ENCODE measurements around the gene EYS.

EYS gene

GRCh38 chr6:64330694-64331307 lies 1376.2 kb downstream of the EYS start:
- peaks cover 5% of the 10 kb centered on the region for H3K9me3 ChIP-seq (ENCODE audit: low read length)
- no peak overlapping the region for H2AFZ ChIP-seq (ENCODE audit: low read depth, low read length)
- H3K4me3 ChIP-seq (ENCODE audit: low read length), result no peak overlapping the region
- H3K36me3 ChIP-seq (ENCODE audit: insufficient read depth, low read length), result no peaks in the 10 kb centered on the region
- no peaks in the 10 kb centered on the region for H3K27me3 ChIP-seq (ENCODE audit: insufficient read depth, low read length)
- H3K4me1 ChIP-seq (ENCODE audit: insufficient read depth, low read length), result no peaks in the 10 kb centered on the region

- no peak overlapping the region for H2AFZ ChIP-seq (ENCODE audit: low read depth, low read length)
- H3K36me3 ChIP-seq (ENCODE audit: insufficient read depth, low read length), result no peaks in the 10 kb centered on the region
- no peaks in the 10 kb centered on the region for H3K27me3 ChIP-seq (ENCODE audit: insufficient read depth, low read length)
- H3K4me3 ChIP-seq (ENCODE audit: low read length), result no peak overlapping the region
- H3K4me1 ChIP-seq (ENCODE audit: insufficient read depth, low read length), result no peaks in the 10 kb centered on the region
- peaks cover 5% of the 10 kb centered on the region for H3K9me3 ChIP-seq (ENCODE audit: low read length)
These were observed 1380.1 kb downstream of the EYS start for GRCh38 chr6:64326939-64327338.

GRCh38 chr6:64325093-64325492 lies 1381.9 kb downstream of the EYS start:
- Histone ChIP-seq H3K4me3 (ENCODE audit: low read length) (no peak overlapping the region), H3K36me3 (ENCODE audit: insufficient read depth, low read length) (no peaks in the 10 kb centered on the region), H3K27me3 (ENCODE audit: insufficient read depth, low read length) (no peaks in the 10 kb centered on the region), H3K9me3 (ENCODE audit: low read length) (peaks cover 5% of the 10 kb centered on the region), H2AFZ (ENCODE audit: low read depth, low read length) (no peak overlapping the region), H3K4me1 (ENCODE audit: insufficient read depth, low read length) (no peaks in the 10 kb centered on the region)

GRCh38 chr6:64310214-64310613 lies 1396.8 kb downstream of the EYS start:
- Histone ChIP-seq H3K4me3 (ENCODE audit: low read length) (no peak overlapping the region), H3K4me1 (ENCODE audit: insufficient read depth, low read length) (no peaks in the 10 kb centered on the region), H3K9me3 (ENCODE audit: low read length) (no peaks in the 10 kb centered on the region), H3K27me3 (ENCODE audit: insufficient read depth, low read length) (no peaks in the 10 kb centered on the region), H3K36me3 (ENCODE audit: insufficient read depth, low read length) (no peaks in the 10 kb centered on the region), H2AFZ (ENCODE audit: low read depth, low read length) (no peak overlapping the region)

GRCh38 chr6:64301307-64302236 lies 1405.5 kb downstream of the EYS start:
- Histone ChIP-seq H3K27me3 (ENCODE audit: insufficient read depth, low read length) (no peaks in the 10 kb centered on the region), H2AFZ (ENCODE audit: low read depth, low read length) (no peak overlapping the region), H3K9me3 (ENCODE audit: low read length) (no peaks in the 10 kb centered on the region), H3K4me3 (ENCODE audit: low read length) (no peak overlapping the region), H3K36me3 (ENCODE audit: insufficient read depth, low read length) (no peaks in the 10 kb centered on the region), H3K4me1 (ENCODE audit: insufficient read depth, low read length) (no peaks in the 10 kb centered on the region)

GRCh38 chr6:64299176-64299575 lies 1407.8 kb downstream of the EYS start:
- Histone ChIP-seq H2AFZ (ENCODE audit: low read depth, low read length) (no peak overlapping the region), H3K4me1 (ENCODE audit: insufficient read depth, low read length) (no peaks in the 10 kb centered on the region), H3K36me3 (ENCODE audit: insufficient read depth, low read length) (no peaks in the 10 kb centered on the region), H3K4me3 (ENCODE audit: low read length) (no peak overlapping the region), H3K9me3 (ENCODE audit: low read length) (no peaks in the 10 kb centered on the region), H3K27me3 (ENCODE audit: insufficient read depth, low read length) (no peaks in the 10 kb centered on the region)

GRCh38 chr6:64294034-64294433 lies 1413.0 kb downstream of the EYS start:
- Histone ChIP-seq H3K27me3 (ENCODE audit: insufficient read depth, low read length) (no peaks in the 10 kb centered on the region), H3K4me3 (ENCODE audit: low read length) (no peak overlapping the region), H2AFZ (ENCODE audit: low read depth, low read length) (no peak overlapping the region), H3K4me1 (ENCODE audit: insufficient read depth, low read length) (no peaks in the 10 kb centered on the region), H3K9me3 (ENCODE audit: low read length) (no peaks in the 10 kb centered on the region), H3K36me3 (ENCODE audit: insufficient read depth, low read length) (no peaks in the 10 kb centered on the region)

- no peak overlapping the region for H3K4me3 ChIP-seq (ENCODE audit: low read length)
- no peak overlapping the region for H2AFZ ChIP-seq (ENCODE audit: low read depth, low read length)
- H3K27me3 ChIP-seq (ENCODE audit: insufficient read depth, low read length), result no peaks in the 10 kb centered on the region
- no peaks in the 10 kb centered on the region for H3K4me1 ChIP-seq (ENCODE audit: insufficient read depth, low read length)
- no peaks in the 10 kb centered on the region for H3K36me3 ChIP-seq (ENCODE audit: insufficient read depth, low read length)
- no peaks in the 10 kb centered on the region for H3K9me3 ChIP-seq (ENCODE audit: low read length)
These were observed 1413.7 kb downstream of the EYS start for GRCh38 chr6:64293298-64293697.

GRCh38 chr6:64290867-64291266 lies 1416.2 kb downstream of the EYS start:
- Histone ChIP-seq H3K36me3 (ENCODE audit: insufficient read depth, low read length) (no peaks in the 10 kb centered on the region), H3K27me3 (ENCODE audit: insufficient read depth, low read length) (no peaks in the 10 kb centered on the region), H3K9me3 (ENCODE audit: low read length) (no peaks in the 10 kb centered on the region), H3K4me1 (ENCODE audit: insufficient read depth, low read length) (no peaks in the 10 kb centered on the region), H2AFZ (ENCODE audit: low read depth, low read length) (no peak overlapping the region), H3K4me3 (ENCODE audit: low read length) (no peak overlapping the region)

- Histone ChIP-seq H3K4me3 (ENCODE audit: low read length) (no peak overlapping the region), H3K36me3 (ENCODE audit: insufficient read depth, low read length) (no peaks in the 10 kb centered on the region), H3K4me1 (ENCODE audit: insufficient read depth, low read length) (no peaks in the 10 kb centered on the region), H3K9me3 (ENCODE audit: low read length) (no peaks in the 10 kb centered on the region), H2AFZ (ENCODE audit: low read depth, low read length) (no peak overlapping the region), H3K27me3 (ENCODE audit: insufficient read depth, low read length) (no peaks in the 10 kb centered on the region)
These were observed 1417.1 kb downstream of the EYS start for GRCh38 chr6:64289931-64290330.

GRCh38 chr6:64288351-64288750 lies 1418.7 kb downstream of the EYS start:
- Histone ChIP-seq H3K9me3 (ENCODE audit: low read length) (no peaks in the 10 kb centered on the region), H2AFZ (ENCODE audit: low read depth, low read length) (peak overlapping the region; percentile 1)

GRCh38 chr6:64281167-64281566 lies 1425.9 kb downstream of the EYS start:
- no peak overlapping the region for H3K4me3 ChIP-seq (ENCODE audit: low read length)
- H3K4me1 ChIP-seq (ENCODE audit: insufficient read depth, low read length), result peaks cover 10% of the 10 kb centered on the region
- no peaks in the 10 kb centered on the region for H3K36me3 ChIP-seq (ENCODE audit: insufficient read depth, low read length)
- H2AFZ ChIP-seq (ENCODE audit: low read depth, low read length), result no peak overlapping the region
- H3K27me3 ChIP-seq (ENCODE audit: insufficient read depth, low read length), result no peaks in the 10 kb centered on the region
- H3K9me3 ChIP-seq (ENCODE audit: low read length), result no peaks in the 10 kb centered on the region

More at GRCh38 chr6:64288351-64288750, 1418.7 kb downstream of the EYS start:
- Histone ChIP-seq H3K4me3 (ENCODE audit: low read length) (no peak overlapping the region), H3K27me3 (ENCODE audit: insufficient read depth, low read length) (no peaks in the 10 kb centered on the region), H3K36me3 (ENCODE audit: insufficient read depth, low read length) (no peaks in the 10 kb centered on the region), H3K4me1 (ENCODE audit: insufficient read depth, low read length) (no peaks in the 10 kb centered on the region)

- H2AFZ ChIP-seq (ENCODE audit: low read depth, low read length), result no peak overlapping the region
These were observed 1426.5 kb downstream of the EYS start for GRCh38 chr6:64280569-64280968.

More at GRCh38 chr6:64280569-64280968, 1426.5 kb downstream of the EYS start:
- no peaks in the 10 kb centered on the region for H3K36me3 ChIP-seq (ENCODE audit: insufficient read depth, low read length)
- no peak overlapping the region for H3K4me3 ChIP-seq (ENCODE audit: low read length)
- peaks cover 10% of the 10 kb centered on the region for H3K4me1 ChIP-seq (ENCODE audit: insufficient read depth, low read length)
- no peaks in the 10 kb centered on the region for H3K9me3 ChIP-seq (ENCODE audit: low read length)
- no peaks in the 10 kb centered on the region for H3K27me3 ChIP-seq (ENCODE audit: insufficient read depth, low read length)
